Measurements from ENCODE around the gene GPX6. TPM values are rescaled to one million over a fixed set of nuclear protein-coding genes. Genes with fewer than 3 reads are reported as not detected.
"Not testable (repeated sequence)": the region's sequence is repeated elsewhere in the genome, so short reads cannot be mapped to it uniquely, and the experiment has no call there.

Gene GPX6
- total RNA-seq, 1 experiment from 2014 or later = not detected

GRCh38 chr6:28474441-28475219 lies 41.0 kb downstream of the GPX6 start (continued):
- TF ChIP-seq, protein P1, sequence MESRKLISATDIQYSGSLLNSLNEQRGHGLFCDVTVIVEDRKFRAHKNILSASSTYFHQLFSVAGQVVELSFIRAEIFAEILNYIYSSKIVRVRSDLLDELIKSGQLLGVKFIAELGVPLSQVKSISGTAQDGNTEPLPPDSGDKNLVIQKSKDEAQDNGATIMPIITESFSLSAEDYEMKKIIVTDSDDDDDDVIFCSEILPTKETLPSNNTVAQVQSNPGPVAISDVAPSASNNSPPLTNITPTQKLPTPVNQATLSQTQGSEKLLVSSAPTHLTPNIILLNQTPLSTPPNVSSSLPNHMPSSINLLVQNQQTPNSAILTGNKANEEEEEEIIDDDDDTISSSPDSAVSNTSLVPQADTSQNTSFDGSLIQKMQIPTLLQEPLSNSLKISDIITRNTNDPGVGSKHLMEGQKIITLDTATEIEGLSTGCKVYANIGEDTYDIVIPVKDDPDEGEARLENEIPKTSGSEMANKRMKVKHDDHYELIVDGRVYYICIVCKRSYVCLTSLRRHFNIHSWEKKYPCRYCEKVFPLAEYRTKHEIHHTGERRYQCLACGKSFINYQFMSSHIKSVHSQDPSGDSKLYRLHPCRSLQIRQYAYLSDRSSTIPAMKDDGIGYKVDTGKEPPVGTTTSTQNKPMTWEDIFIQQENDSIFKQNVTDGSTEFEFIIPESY (IDR thresholded peaks at IDR 0.05; ENCODE audit: extremely low read depth, insufficient replicate concordance, low read length) = peak; percentile 64

- DNase-seq (ENCODE audit: low read depth, low spot score); H3K9me2 ChIP-seq (ENCODE audit: insufficient read depth); H2AFZ ChIP-seq (ENCODE audit: low read depth, low read length, poor library complexity, severe bottlenecking); intact Hi-C loops (cut with micrococcal nuclease); H4K20me1 ChIP-seq (ENCODE audit: insufficient read depth); CTCF ChIA-PET; POLR2A ChIA-PET; H3K27me3 ChIP-seq (ENCODE audit: insufficient read depth, low read length); RAD21 ChIA-PET (ENCODE audit: low non-redundant PET in 1 of 2, low total read pairs in 2 of 2, uncharacterized antibody in 2 of 2, unreplicated experiment in 2 of 2); H3K9me3 ChIP-seq (ENCODE audit: control insufficient read depth in 1 of 2, insufficient read depth in 1 of 2, low read depth in 1 of 2, low read length in 2 of 2); H3K4me1 ChIP-seq (ENCODE audit: control insufficient read depth in 1 of 2, insufficient read depth in 2 of 2, low read length in 2 of 2); BruUV-seq (replicated peaks); ATAC-seq; H3K36me3 ChIP-seq (ENCODE audit: control insufficient read depth in 1 of 2, insufficient read depth in 2 of 2, low read length in 2 of 2); H3K9ac ChIP-seq (ENCODE audit: low read length); H3K4me2 ChIP-seq (ENCODE audit: low read length); H3K27ac ChIP-seq (ENCODE audit: low read depth, low read length); H3K4me3 ChIP-seq (replicated peaks in 1 of 2; ENCODE audit: low read depth in 1 of 2, low read length in 2 of 2); H3K79me2 ChIP-seq (ENCODE audit: insufficient read depth, low read length): not testable (repeated sequence)
Observed at GRCh38 chr6:28469153-28469745, 46.3 kb downstream of the GPX6 start.

- CTCF ChIA-PET = no interaction called here
- RAD21 ChIA-PET (ENCODE audit: low non-redundant PET in 1 of 2, low total read pairs in 2 of 2, uncharacterized antibody in 2 of 2, unreplicated experiment in 2 of 2) = no interaction called here
- Histone ChIP-seq H3K79me2 (ENCODE audit: insufficient read depth, low read length) (no peaks in the 10 kb centered on the region), H3K27me3 (ENCODE audit: insufficient read depth, low read length) (no peaks in the 10 kb centered on the region), H3K4me3 (replicated peaks in 1 of 2; ENCODE audit: low read depth in 1 of 2, low read length in 2 of 2) (no peak overlapping the region), H3K27ac (ENCODE audit: low read depth, low read length) (no peak overlapping the region), H3K4me2 (ENCODE audit: low read length) (no peak overlapping the region), H2AFZ (ENCODE audit: low read depth, low read length, poor library complexity, severe bottlenecking) (no peak overlapping the region), H4K20me1 (ENCODE audit: insufficient read depth) (no peaks in the 10 kb centered on the region), H3K4me1 (ENCODE audit: control insufficient read depth in 1 of 2, insufficient read depth in 2 of 2, low read length in 2 of 2) (no peaks in the 10 kb centered on the region), H3K36me3 (ENCODE audit: control insufficient read depth in 1 of 2, insufficient read depth in 2 of 2, low read length in 2 of 2) (no peaks in the 10 kb centered on the region), H3K9me3 (ENCODE audit: control insufficient read depth in 1 of 2, insufficient read depth in 1 of 2, low read depth in 1 of 2, low read length in 2 of 2) (no peaks in the 10 kb centered on the region), H3K9me2 (ENCODE audit: insufficient read depth) (no peaks in the 10 kb centered on the region), H3K9ac (ENCODE audit: low read length) (no peak overlapping the region)
- no peak for TF ChIP-seq POLR2AphosphoS5 (IDR thresholded peaks at IDR 0.05; ENCODE audit: low read depth, low read length)
- no peak for TF ChIP-seq ZFX (IDR thresholded peaks at IDR 0.05)
- TF ChIP-seq SIN3A (IDR thresholded peaks at IDR 0.05; ENCODE audit: low read depth) = no peak
- TF ChIP-seq EGR1 (IDR thresholded peaks at IDR 0.05; ENCODE audit: low read depth) = no peak
- no peak for TF ChIP-seq POLR2A (IDR thresholded peaks at IDR 0.05; ENCODE audit: borderline replicate concordance, extremely low read depth, insufficient read depth, insufficient read length)
- TF ChIP-seq YY1 (IDR thresholded peaks at IDR 0.05; ENCODE audit: extremely low read depth, insufficient replicate concordance, low read depth, low read length) = no peak
- TF ChIP-seq ZNF274 (IDR thresholded peaks at IDR 0.05; ENCODE audit: low read depth, low read length) = no peak
- no peak for TF ChIP-seq SRF (IDR thresholded peaks at IDR 0.05; ENCODE audit: low read depth)
- TF ChIP-seq ATF3 (IDR thresholded peaks at IDR 0.05) = no peak
- TF ChIP-seq MAX (IDR thresholded peaks at IDR 0.05) = no peak
- TF ChIP-seq TCF7L2 (IDR thresholded peaks at IDR 0.05; ENCODE audit: borderline replicate concordance, extremely low read depth, insufficient read depth, insufficient read length) = no peak
- TF ChIP-seq FOSL1 (IDR thresholded peaks at IDR 0.05; ENCODE audit: low read depth) = no peak
- POLR2A ChIA-PET = no interaction called here
- intact Hi-C loops (cut with micrococcal nuclease) = no loop called here
- no peak for ATAC-seq
- no peak for DNase-seq (ENCODE audit: low read depth, low spot score)
- no TSS peak for BruUV-seq (replicated peaks)
Observed at GRCh38 chr6:28468056-28468455, 47.5 kb downstream of the GPX6 start.

Data from HCT116 (cell line).